ENCODE data around the gene MAS1.

GRCh38 chr6:159874435-159874834 is 16.4 kb upstream of the MAS1 start:
- TF ChIP-seq CTCF (IDR thresholded peaks at IDR 0.05; ENCODE audit: borderline replicate concordance, extremely low read depth, low read length, poor library complexity, severe bottlenecking): no peak
- TF ChIP-seq EZH2 (IDR thresholded peaks at IDR 0.05; ENCODE audit: borderline replicate concordance, low read depth, low read length, severe bottlenecking): no peak
